B cell (primary cell): Measurements from ENCODE around the gene PHACTR4. TPM values are rescaled to one million over a fixed set of nuclear protein-coding genes. Genes with fewer than 3 reads are reported as not detected.
"Not testable (repeated sequence)": the region's sequence is repeated elsewhere in the genome, so short reads cannot be mapped to it uniquely, and the experiment has no call there.

Experiments
- ATAC-seq: fragments of 200-7000 bp; cut with Tn5 transposase; one replicate; pipeline ENCODE4 v1.10.0; 2021; ENCODE audit warnings: low read depth, mild to moderate bottlenecking, moderate number of reproducible peaks, moderate library complexity
- CTCF ChIA-PET: fragments of 350-600 bp; sonication (Branson Sonifier 250); formaldehyde crosslinking; loops from one replicate; lab custom pipeline; 2021; ENCODE audit warnings: antibody characterized with exemption, inconsistent platforms; lab: Charles Lee
- POLR2A ChIA-PET: fragments of 350-600 bp; sonication (Branson Sonifier 250); formaldehyde crosslinking; loops from one replicate; lab custom pipeline; 2021; ENCODE audit warnings: antibody characterized with exemption; lab: Charles Lee
- DNase-seq: peaks from one replicate; pipeline ENCODE4 v3.0.0; 2013
- H2AFZ ChIP-seq: 2 replicates; pipeline ENCODE4 v1.6.1; 2012; ENCODE audit warnings: mild to moderate bottlenecking, low read depth, low read length; ENCODE audit not compliant: insufficient read depth, poor library complexity, severe bottlenecking
- H3K27ac ChIP-seq, 2 donors: 1 replicate in 1 of 2; 2 replicates in 1 of 2; pipeline ENCODE4 v1.5.1; 2012 to 2013; ENCODE audit warnings: low read length in 2 of 2, mild to moderate bottlenecking in 2 of 2, moderate library complexity in 1 of 2
- H3K27me3 ChIP-seq, 4 experiments: fragments of 200-600 bp in 1 of 4; sonication (generic) in 1 of 4; replicated peaks in 1 of 4; 1 replicate in 2 of 4; 2 replicates in 2 of 4; pipeline versions ENCODE4 v1.6.1 to v1.7.0; 2013 to 2016; ENCODE audit warnings: low read length in 3 of 4, mild to moderate bottlenecking in 2 of 4, mixed read lengths in 1 of 4, moderate library complexity in 1 of 4; ENCODE audit not compliant: insufficient read depth in 4 of 4, control insufficient read depth in 3 of 4; ENCODE audit errors: control extremely low read depth in 1 of 4
- H3K36me3 ChIP-seq, 2 experiments: replicated peaks in 1 of 2; 1 replicate in 1 of 2; 2 replicates in 1 of 2; pipeline versions ENCODE4 v1.6.1 to v1.7.1; 2013; ENCODE audit warnings: low read length in 1 of 2; ENCODE audit not compliant: insufficient read depth in 2 of 2, control insufficient read depth in 1 of 2; ENCODE audit errors: control extremely low read depth in 1 of 2, extremely low read depth in 1 of 2
- H3K4me1 ChIP-seq, 2 donors: fragments of 200-600 bp in 1 of 2; sonication (generic) in 1 of 2; 1 replicate in 1 of 2; 2 replicates in 1 of 2; pipeline versions ENCODE4 v1.5.1 to v1.6.1; 2013 to 2017; ENCODE audit warnings: low read length in 2 of 2; ENCODE audit not compliant: control insufficient read depth in 2 of 2, insufficient read depth in 2 of 2
- H3K4me2 ChIP-seq: replicated peaks from 2 replicates; pipeline ENCODE3; 2012; ENCODE audit warnings: mild to moderate bottlenecking, low read depth, low read length; ENCODE audit not compliant: poor library complexity, severe bottlenecking
- H3K4me3 ChIP-seq, 5 experiments: fragments of 200-600 bp in 1 of 5; sonication (generic) in 1 of 5; 1 replicate in 3 of 5; 2 replicates in 2 of 5; pipeline versions ENCODE4 v1.5.1 to v1.7.0; 2011 to 2016; ENCODE audit warnings: low read length in 4 of 5, mild to moderate bottlenecking in 4 of 5, low read depth in 2 of 5, control low read depth in 1 of 5, moderate library complexity in 1 of 5; ENCODE audit not compliant: insufficient read depth in 1 of 5; ENCODE audit errors: control extremely low read depth in 1 of 5, extremely low read depth in 1 of 5
- H3K79me2 ChIP-seq: fragments of 200-600 bp; sonication (generic); one replicate; pipeline ENCODE4 v1.6.0; 2016; ENCODE audit warnings: low read length; ENCODE audit not compliant: control insufficient read depth, insufficient read depth
- H3K9ac ChIP-seq: fragments of 200-600 bp; sonication (generic); 2 replicates; pipeline ENCODE4 v1.6.1; 2017; ENCODE audit warnings: mild to moderate bottlenecking, low read length, moderate library complexity
- H3K9me3 ChIP-seq, 3 donors: one replicate each; pipeline versions ENCODE4 v1.6.1 to v1.7.1; 2013; ENCODE audit warnings: low read length in 2 of 3; ENCODE audit not compliant: control insufficient read depth in 2 of 3, insufficient read depth in 1 of 3; ENCODE audit errors: control extremely low read depth in 1 of 3
- H4K20me1 ChIP-seq: 2 replicates; pipeline ENCODE4 v1.6.0; 2012; ENCODE audit warnings: mild to moderate bottlenecking, low read length; ENCODE audit not compliant: insufficient read depth, control insufficient read depth, poor library complexity, severe bottlenecking
- H3K27ac Mint-ChIP-seq: one replicate; pipeline ENCODE4 v1.8.0; 2021; ENCODE audit warnings: mixed read lengths
- H3K27me3 Mint-ChIP-seq: one replicate; pipeline ENCODE4 v1.8.0; 2021; ENCODE audit warnings: mixed read lengths
- H3K4me1 Mint-ChIP-seq: one replicate; pipeline ENCODE4 v1.8.0; 2021; ENCODE audit warnings: mixed read lengths
- H3K4me3 Mint-ChIP-seq: one replicate; pipeline ENCODE4 v1.8.0; 2021; ENCODE audit warnings: mixed read lengths
- H3K9me3 Mint-ChIP-seq: one replicate; pipeline ENCODE4 v1.8.0; 2022; ENCODE audit warnings: mixed read lengths; ENCODE audit not compliant: insufficient read depth
- EZH2 ChIP-seq: IDR thresholded peaks from 2 replicates; pipeline ENCODE4 v1.6.1; 2012; ENCODE audit warnings: borderline replicate concordance, low read depth, mild to moderate bottlenecking, moderate library complexity, low read length; ENCODE audit not compliant: insufficient read depth, poor library complexity, severe bottlenecking
- WGBS: methylation state at CpG from one replicate; pipeline ENCODE4 v1.1.5; 2013; ENCODE audit warnings: missing lambda C conversion rate; ENCODE audit not compliant: insufficient coverage; 5-methylcytosine and 5-hydroxymethylcytosine counted together
- intact Hi-C: fragments of 100-400 bp; cut with micrococcal nuclease; formaldehyde crosslinking; loops from one replicate; pipeline ENCODE4 v1.10.0; 2022
- polyA plus RNA-seq: library from polyadenylated mRNA; depleted of rRNA; stranded (reverse); fragments of >200 nt; gene quantifications from 2 replicates; pipeline ENCODE4 v1.2.3, GENCODE V29; 2012
- total RNA-seq, 2 donors: library from RNA; stranded (reverse); fragments of 120-200 nt in 1 of 2; gene quantifications; 1 replicate in 1 of 2; 2 replicates in 1 of 2; pipeline versions ENCODE4 v1.2.3 to v1.2.4, GENCODE V29; 2013 to 2022
- TF ChIP-seq, protein P1 (sequence below): fragments of 200-600 bp; IDR thresholded peaks from one replicate; pipeline ENCODE4 v1.8.0; 2022; ENCODE audit warnings: antibody characterized with exemption, mild to moderate bottlenecking

Gene PHACTR4
- total and polyA plus RNA-seq, 2 donors (not counting 1 experiment from before 2014, with no cell fraction given): 9.8 to 41.6 TPM

DNA sequence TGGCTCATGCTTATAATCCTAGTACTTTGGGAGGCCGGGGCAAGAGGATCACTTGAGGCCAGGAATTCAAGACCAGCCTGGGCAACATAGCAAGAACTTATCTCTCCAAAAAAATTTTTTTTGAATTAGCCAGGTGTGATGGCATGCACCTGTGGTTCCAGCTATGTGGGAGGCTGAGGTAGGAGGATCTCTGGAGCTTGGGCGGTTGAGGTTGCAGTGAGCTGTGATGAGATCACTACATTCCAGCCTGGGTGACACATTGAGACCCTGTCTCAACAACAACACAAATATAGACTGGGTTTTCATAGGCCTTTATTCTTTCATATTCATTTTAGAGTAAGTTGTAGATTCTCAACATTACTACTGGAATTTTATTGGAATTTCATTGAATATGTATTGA is 27.9 kb upstream of the PHACTR4 start:
- POLR2A ChIA-PET: no interaction called here

DNA sequence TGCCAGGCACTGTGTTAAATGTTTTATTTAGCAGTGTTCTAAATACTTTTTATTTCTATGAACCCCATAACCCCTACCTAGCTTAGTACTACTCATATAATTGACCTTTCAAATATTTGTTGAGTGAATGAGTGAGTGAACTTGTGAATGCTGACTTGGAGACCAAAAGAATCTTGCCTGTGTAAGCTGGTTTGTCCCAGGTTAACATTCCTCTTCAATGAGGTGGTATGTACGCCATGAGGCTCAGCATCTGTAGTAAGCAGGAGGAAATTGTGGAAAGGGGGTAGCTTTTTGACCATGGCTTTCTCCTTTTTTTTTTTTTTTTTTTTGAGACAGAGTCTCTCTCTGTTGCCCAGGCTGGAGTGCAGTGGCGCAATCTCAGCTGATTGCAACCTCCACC is 26.1 kb upstream of the PHACTR4 start:
- ChIA-PET POLR2A (no interaction called here), CTCF (interaction anchor here (1.5 kb wide), 1 partner anchor 95 kb away, joined by 3 read pairs; no protein-coding TSS in a partner anchor)
- no peak overlapping the region for H3K27ac ChIP-seq
- H3K4me1 Mint-ChIP-seq: no peaks in the 10 kb centered on the region
- H3K4me3 Mint-ChIP-seq: no peak overlapping the region
- no peak for ATAC-seq
- no peaks in the 10 kb centered on the region for H3K79me2 ChIP-seq
- H2AFZ ChIP-seq: no peak overlapping the region
- no peak overlapping the region for H3K27ac Mint-ChIP-seq
- TF ChIP-seq, protein P1, sequence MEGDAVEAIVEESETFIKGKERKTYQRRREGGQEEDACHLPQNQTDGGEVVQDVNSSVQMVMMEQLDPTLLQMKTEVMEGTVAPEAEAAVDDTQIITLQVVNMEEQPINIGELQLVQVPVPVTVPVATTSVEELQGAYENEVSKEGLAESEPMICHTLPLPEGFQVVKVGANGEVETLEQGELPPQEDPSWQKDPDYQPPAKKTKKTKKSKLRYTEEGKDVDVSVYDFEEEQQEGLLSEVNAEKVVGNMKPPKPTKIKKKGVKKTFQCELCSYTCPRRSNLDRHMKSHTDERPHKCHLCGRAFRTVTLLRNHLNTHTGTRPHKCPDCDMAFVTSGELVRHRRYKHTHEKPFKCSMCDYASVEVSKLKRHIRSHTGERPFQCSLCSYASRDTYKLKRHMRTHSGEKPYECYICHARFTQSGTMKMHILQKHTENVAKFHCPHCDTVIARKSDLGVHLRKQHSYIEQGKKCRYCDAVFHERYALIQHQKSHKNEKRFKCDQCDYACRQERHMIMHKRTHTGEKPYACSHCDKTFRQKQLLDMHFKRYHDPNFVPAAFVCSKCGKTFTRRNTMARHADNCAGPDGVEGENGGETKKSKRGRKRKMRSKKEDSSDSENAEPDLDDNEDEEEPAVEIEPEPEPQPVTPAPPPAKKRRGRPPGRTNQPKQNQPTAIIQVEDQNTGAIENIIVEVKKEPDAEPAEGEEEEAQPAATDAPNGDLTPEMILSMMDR: no peak
- TF ChIP-seq EZH2: no peak
- H3K27me3 ChIP-seq: no peaks in the 10 kb centered on the region
- intact Hi-C loops: no loop called here
- no peak overlapping the region for H3K4me3 ChIP-seq
- WGBS: no CpG with 5 or more reads among the region's 2 CpGs
- no peak overlapping the region for H3K9ac ChIP-seq
- no peaks in the 10 kb centered on the region for H4K20me1 ChIP-seq
- no peak overlapping the region for H3K4me2 ChIP-seq
- H3K27me3 Mint-ChIP-seq: no peaks in the 10 kb centered on the region
- no peaks in the 10 kb centered on the region for H3K36me3 ChIP-seq
- H3K9me3 ChIP-seq: no peaks in the 10 kb centered on the region
- no peaks in the 10 kb centered on the region for H3K9me3 Mint-ChIP-seq
- H3K4me1 ChIP-seq: no peaks in the 10 kb centered on the region
- no peak for DNase-seq

More for the DNA sequence above, 27.9 kb upstream of the PHACTR4 start:
- Histone ChIP-seq H3K4me1 (no peaks in the 10 kb centered on the region), H3K9ac (no peak overlapping the region), H3K4me3 (no peak overlapping the region), H2AFZ (no peak overlapping the region), H3K27ac (no peak overlapping the region), H3K36me3 (no peaks in the 10 kb centered on the region), H3K9me3 (no peaks in the 10 kb centered on the region), H4K20me1 (no peaks in the 10 kb centered on the region), H3K79me2 (no peaks in the 10 kb centered on the region), H3K27me3 (no peaks in the 10 kb centered on the region), H3K4me2 (no peak overlapping the region)
- no peaks in the 10 kb centered on the region for H3K27me3 Mint-ChIP-seq
- no peaks in the 10 kb centered on the region for H3K4me1 Mint-ChIP-seq
- no peak for ATAC-seq
- CTCF ChIA-PET: interaction anchor here (0.8 to 1.4 kb wide), 2 partner anchors 12 to 18 kb away, joined by 3 to 7 read pairs; no protein-coding TSS in a partner anchor
- no peak overlapping the region for H3K4me3 Mint-ChIP-seq
- DNase-seq: no peak
- H3K27ac Mint-ChIP-seq: no peak overlapping the region
- H3K9me3 Mint-ChIP-seq: no peaks in the 10 kb centered on the region
- TF ChIP-seq EZH2: no peak
- TF ChIP-seq, protein P1: no peak
- WGBS: no CpG with 5 or more reads among the region's 2 CpGs
- intact Hi-C loops: no loop called here

DNA sequence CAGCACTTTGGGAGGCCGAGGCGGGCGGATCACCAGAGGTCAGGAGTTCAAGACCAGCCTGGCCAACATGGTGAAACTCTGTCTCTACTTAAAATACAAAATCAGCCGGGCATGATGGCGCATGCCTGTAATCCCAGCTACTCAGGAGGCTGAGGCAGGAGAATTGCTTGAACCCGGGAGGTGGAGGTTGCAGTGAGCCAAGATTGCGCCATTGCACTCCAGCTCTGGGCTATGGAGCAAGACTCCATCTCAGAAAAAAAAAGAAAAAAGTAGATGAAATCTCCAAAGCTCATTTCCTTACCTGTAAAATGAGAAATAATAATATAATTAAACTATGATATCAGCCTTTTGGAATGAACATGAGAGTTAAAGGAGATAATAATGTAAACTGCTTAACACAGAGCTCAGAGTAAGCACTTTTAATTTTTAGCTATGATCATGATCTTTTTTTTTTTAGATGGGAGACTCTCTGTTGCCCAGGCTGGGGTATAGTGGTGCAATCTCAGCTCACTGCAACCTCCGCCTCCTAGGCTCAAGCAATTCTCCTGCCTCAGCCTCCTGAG is 16.2 kb upstream of the PHACTR4 start:
- H3K4me2 ChIP-seq, H3K4me1 Mint-ChIP-seq, H3K27ac ChIP-seq, H3K36me3 ChIP-seq, H3K9me3 Mint-ChIP-seq, H3K27me3 ChIP-seq, H3K9ac ChIP-seq, H3K9me3 ChIP-seq, DNase-seq, H3K27me3 Mint-ChIP-seq, H4K20me1 ChIP-seq, H2AFZ ChIP-seq, H3K4me3 Mint-ChIP-seq, H3K4me3 ChIP-seq, intact Hi-C loops, H3K27ac Mint-ChIP-seq, ATAC-seq, H3K4me1 ChIP-seq, H3K79me2 ChIP-seq: not testable (repeated sequence)
- POLR2A ChIA-PET: interaction anchor here (0.6 to 0.7 kb wide), 3 partner anchors 33 to 194 kb away, joined by 3 to 4 read pairs (median 4); no protein-coding TSS in a partner anchor
- WGBS: 91% methylated on average over 5 of the region's 8 CpGs
- CTCF ChIA-PET: interaction anchor here (0.8 to 2.3 kb wide), 3 partner anchors 11 to 105 kb away, joined by 3 to 7 read pairs (median 3); no protein-coding TSS in a partner anchor
